Posterior cingulate gyrus (tissue), 11 donors: ENCODE results near the gene UIMC1.
"Not testable (repeated sequence)": the region's sequence is repeated elsewhere in the genome, so short reads cannot be mapped to it uniquely, and the experiment has no call there.

Experiments used
- DNase-seq, 10 donors: peaks; one replicate each; pipeline versions ENCODE4 v3.0.0 to v3.0.0-alpha.2; 2020 to 2021; ENCODE audit warnings: mixed read lengths in 3 of 10
- intact Hi-C: fragments of 100-400 bp; cut with DNase I; formaldehyde crosslinking; loops from one replicate; pipeline ENCODE4 v1.15.1; 2023

Gene UIMC1

DNA sequence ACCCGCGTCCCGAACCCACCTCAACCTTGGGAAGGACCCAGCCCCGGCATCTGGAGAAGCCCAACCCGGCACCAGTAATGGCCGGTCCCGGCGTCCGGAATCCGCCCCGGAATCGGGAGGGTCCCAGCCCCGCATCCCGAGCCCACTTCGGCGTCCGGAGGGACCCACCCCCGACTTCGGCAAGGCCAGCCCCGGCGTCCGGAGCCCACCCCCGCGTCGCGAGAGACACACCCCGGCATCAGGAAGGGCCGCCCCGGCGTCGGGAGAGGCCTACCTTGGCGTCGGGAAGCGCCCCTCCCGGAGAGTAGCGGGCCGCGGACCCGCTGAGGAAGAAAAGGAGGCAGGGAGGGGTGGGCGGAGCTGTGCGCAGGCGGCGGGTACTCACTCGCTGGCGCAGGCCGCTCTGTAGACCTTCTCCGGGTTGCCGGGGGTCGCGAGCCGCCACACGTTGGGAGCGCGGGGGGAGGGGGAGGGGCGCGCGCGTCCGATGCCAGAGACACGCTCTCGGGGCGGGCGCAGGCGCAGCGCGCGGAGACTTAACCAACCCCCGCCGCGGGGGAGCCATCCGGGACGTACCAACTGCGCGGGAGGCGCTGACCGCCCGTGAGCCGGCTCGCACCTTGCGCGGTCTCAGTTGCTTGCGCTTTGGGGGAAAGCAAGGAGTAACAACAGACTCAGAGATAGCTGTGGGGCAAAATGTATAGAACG, at the start of gene UIMC1:
Gene UIMC1, minus strand, starts transcription at position 515 of the 708 bp plus-strand sequence. CDS start 24,164 bp downstream, outside the sequence.
- DNase-seq, result peak; percentile 83 to 98 (median 88)
- intact Hi-C loops, result no loop called here

DNA sequence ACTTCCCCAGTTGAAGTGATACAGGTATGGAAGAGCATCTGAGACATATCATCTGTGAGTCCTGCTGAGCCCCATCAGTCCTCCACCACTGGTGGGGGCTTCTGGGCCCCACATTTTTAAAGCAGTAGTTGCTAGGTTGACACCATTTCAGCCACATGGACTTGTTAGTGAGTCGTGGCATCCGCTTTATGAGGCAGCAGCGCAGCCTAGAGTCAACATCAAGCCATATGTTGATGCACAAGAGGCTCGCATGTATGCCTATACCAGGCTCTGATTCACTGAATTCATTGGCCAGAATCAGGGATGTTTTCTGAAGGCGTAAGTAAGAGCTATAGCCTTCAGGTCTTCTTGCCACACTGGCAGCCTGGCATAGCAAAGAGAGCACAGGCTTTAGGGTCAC, 42.7 kb upstream of the UIMC1 start:
- intact Hi-C loops, result no loop called here
- peak in 1 of 10 donors; percentile 23 for DNase-seq

DNA sequence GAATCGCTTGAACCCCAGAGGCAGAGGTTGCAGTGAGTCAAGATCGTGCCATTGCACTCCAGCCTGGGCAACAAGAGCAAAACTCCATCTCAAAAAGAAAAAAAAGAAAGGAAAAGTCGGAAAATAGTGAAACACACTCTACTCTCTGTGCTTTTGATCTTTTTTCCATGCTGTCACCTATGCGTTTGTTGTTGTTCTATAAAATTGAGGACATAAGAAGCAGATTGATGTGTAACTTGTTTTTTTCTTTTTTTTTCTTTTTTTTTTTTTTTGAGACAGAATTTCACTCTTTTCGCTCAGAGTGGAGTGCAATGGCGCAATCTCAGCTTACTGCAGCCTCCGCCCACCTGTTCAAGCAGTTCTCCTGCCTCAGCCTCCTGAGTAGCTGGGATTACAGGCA, 42.0 kb upstream of the UIMC1 start:
- DNase-seq, intact Hi-C loops: not testable (repeated sequence)

DNA sequence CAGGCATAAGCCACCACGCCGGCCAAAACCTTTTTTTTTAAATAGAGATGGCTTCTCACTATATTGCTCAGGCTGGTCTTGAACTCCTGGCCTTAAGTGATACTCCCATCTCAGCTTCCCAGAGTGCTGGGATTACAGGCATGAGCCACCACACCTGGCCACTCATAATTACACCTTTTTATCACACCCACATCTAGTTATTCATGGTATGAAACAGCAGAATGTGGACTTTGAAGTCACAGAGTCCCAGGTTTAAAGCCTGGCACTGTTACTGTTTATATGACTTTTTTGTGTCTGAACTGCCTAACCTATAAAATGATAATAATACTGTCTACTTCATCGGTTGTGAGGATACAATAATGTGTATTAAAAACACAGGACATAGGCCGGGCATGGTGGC, 39.1 kb upstream of the UIMC1 start:
- intact Hi-C loops, result no loop called here
- DNase-seq, result no peak

DNA sequence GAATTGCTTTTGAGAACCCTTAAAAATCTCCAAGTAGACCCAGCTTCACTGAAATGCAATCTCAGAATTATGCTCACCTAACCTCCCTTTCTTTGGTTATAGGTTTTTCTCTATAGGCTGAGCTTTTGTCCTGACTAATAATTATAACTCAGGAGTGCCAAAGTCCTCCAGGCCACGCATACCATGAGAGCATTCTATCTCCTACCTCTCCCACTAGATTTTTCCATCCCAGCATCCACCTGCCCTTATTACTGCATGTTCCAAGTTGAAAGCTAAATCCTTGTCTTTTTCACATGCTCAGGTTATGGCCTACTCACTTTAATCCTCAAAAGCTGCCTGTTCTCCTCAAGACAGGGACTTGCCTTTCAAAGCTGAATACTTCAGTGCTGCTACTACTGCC, 38.1 kb upstream of the UIMC1 start:
- intact Hi-C loops, result no loop called here
- no peak for DNase-seq

DNA sequence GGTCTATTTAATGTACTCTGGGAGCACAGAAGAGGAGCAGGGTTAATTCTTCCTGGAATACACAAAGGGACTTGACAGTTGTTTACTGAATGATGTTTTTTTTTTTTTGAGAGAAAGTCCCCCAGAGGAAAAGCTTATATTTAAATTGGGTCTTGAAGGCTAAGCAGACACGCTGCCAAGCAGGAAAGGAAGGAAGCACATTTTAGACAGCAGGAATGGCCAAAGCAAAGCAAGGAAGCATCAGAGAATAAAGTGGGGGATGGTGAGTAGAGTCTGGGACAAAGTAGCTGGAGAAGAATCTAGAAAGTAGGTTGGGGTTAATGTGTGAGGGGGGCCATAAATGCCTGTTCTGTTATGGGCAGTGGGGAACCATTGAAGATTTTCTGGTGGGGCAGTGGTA, 37.4 kb upstream of the UIMC1 start:
- DNase-seq, result no peak
- intact Hi-C loops, result no loop called here

DNA sequence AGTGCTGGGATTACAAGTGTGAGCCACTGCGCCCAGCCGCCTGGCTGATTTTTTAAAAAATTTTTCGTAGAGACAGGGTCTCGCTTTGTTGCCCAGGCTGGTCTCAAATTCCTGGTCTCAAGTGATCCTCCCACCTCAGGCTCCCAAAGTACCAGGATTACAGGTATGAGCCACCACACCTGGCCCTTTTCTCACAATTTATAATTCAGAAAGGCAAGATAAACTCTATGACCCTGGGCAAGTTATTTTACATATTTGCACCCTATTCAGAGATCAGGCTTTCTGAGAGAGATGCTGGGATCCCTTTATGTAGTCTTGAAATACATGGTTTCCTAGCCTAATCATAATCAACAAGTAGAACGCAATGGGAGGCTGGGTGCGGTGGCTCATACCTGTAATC, 36.5 kb upstream of the UIMC1 start:
- no peak for DNase-seq
- intact Hi-C loops, result no loop called here

DNA sequence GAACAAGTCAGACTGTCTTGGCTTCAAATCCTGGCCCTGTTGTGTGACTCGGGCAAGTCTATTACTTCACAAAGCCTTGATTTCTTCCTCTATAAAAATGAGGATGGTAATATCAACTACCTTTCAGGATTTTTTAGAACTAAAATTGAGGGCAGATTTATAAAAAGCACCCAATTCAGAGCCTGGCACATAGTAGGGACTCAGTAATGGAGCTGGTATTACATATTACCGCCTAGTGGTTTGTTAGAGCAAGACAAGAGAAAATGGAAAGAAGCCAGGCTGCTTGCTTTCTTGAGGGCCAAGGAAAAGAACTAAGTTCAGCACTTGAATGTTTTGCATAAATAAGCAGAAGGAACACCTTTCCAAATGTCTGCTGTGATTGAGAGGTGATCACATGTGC, 35.4 kb upstream of the UIMC1 start:
- intact Hi-C loops, result no loop called here
- no peak for DNase-seq

DNA sequence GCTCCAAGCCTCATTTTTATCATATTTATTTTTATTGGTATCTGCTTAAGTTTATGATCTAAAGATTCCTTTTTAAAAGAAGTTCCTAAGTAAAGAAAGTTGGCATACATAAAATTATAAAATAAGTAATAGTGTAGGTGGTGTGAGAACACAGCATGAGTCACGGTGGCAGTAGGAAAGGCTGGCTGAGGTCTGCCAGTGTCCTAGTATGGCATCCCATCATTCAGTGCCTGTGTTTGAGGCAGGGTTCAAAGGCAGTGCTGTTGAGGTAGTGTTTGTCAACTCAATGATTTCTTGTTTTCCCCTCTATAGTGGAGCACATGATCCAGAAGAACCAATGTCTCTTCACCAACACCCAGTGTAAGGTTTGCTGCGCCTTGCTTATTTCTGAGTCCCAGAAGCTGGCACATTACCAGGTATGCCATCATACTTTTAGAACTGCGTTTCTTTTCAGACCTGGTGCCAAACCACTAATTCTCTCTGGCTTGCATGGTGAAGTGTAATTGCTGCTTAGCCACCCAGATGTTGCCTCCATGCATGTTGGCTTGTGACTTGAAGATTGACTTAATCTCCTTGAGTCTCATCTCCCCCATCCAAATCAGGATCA, 34.3 kb upstream of the UIMC1 start:
- intact Hi-C loops, result no loop called here
- DNase-seq, result peak in 4 of 10 donors; percentile 9 to 87 (median 28)

DNA sequence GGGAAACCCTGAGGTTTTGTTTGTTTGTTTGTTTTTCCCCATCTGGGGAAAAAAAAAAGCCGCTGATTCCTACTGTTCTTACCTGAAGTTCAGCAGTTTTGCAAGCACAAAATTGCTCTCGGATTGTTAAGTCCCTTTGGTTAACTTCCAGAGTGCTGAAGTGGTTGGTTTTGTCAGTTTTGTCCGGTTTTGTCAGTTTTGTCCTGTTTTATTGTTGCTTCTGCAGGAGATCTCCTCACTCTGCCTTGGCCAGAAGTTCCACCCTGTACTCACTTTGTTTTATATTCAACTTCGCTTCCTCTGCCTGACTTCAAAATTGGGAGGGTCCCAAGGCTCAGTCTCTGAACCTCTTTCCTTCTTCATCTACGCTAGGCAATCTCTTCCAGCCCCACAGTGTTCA, 30.3 kb upstream of the UIMC1 start:
- intact Hi-C loops, result no loop called here
- no peak for DNase-seq

DNA sequence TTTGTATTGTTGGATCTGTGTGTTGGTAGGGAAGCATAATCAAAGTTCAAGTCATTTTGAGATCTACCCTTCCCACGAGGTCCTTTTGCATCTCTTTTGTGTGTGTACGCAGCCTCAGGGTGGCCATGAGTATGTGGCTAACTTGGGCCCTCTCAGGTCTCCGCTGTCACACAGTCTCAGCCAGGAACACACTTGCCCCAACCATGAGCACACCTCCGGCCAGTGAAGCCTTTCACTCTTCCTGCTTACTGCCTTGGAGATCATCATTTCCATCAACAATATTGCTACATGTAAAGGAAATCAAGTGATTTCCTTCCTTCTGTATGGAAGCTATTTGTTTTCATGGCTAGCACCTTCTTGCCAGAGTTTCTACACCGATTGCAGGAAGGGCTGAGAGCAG, 29.9 kb upstream of the UIMC1 start:
- intact Hi-C loops, result no loop called here
- no peak for DNase-seq

DNA sequence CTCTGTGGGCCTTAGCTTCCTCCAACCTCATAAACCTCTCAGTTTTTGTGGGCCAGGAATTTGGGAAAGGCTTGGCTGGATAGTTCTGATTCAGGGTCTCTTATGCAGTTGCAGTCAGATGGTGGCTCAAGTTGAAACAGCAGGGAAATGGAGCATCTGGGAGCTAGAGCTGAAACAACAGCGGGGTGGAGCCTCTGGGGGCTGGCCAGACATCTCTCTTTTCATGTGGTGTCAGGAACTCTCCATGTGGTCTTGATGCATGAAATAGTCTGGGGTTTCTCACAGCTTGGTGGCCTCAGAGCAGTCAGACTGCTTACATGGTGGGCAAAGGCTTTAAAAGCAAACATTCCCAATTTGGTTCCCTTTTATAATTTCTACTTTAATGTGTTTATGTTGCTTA, 29.4 kb upstream of the UIMC1 start:
- no peak for DNase-seq
- intact Hi-C loops, result no loop called here

DNA sequence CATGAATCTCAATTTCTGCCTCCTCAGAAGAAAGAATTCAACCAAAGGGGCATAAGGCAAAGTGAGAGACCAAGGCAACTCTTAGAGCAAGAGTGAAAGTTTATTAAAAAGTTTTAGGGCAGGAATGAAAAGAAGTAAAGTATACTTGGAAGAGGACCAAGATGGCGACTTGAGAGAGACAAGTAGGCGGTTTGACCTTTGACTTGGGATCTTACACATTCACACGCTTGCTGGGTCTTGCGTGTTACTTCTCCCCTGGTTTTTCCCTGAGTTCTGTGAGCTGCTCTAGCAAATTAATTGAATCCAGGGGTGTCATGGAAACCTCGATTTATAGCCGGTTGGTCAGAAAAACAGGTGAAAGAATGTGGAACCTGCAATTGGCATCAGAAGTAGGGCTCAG, 22.9 kb upstream of the UIMC1 start:
- no peak for DNase-seq
- intact Hi-C loops, result no loop called here

DNA sequence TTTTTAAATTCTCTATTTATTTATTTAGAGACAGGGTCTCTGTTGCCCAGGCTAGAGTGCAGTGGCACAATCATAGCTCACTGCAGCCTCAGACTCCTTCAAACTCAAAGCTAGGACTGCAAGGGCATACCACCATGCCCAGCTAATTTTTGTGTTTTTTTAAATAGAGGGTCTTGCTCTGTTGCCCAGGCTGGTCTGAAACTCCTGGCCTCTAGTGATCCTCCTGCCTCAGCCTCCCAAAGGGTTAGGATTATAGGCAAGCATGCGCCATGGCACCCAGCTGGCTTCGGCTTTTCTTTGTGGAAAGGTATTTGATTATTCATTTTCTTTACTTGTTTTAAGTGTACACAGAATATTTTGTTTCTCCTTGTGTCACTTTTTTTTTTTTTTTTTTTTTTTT, 21.1 kb upstream of the UIMC1 start:
- no peak for DNase-seq
- intact Hi-C loops, result no loop called here

DNA sequence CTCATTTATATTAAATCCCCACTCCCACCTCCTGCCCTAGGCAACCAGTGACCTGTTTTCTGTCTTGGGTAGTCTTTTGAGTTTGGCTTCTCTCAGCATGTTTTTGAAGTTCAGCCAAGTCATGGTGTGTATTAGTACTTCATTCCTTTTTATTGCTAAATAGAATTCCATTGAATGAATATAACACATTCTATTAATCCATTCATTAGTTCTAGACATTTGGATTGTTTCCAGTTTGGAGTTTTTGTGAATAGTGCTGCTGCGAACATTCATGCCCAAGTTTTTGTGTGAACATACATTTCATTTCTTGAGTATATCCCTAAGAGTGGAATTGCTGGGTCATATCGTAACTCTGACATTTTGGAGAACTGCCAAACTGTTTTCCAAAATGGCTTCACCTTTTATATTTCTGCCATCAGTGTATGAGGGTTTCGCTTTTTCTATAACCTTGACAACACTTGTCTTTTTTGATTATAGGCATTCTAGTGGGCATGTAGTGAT, 18.6 kb upstream of the UIMC1 start:
- intact Hi-C loops, result no loop called here
- no peak for DNase-seq

DNA sequence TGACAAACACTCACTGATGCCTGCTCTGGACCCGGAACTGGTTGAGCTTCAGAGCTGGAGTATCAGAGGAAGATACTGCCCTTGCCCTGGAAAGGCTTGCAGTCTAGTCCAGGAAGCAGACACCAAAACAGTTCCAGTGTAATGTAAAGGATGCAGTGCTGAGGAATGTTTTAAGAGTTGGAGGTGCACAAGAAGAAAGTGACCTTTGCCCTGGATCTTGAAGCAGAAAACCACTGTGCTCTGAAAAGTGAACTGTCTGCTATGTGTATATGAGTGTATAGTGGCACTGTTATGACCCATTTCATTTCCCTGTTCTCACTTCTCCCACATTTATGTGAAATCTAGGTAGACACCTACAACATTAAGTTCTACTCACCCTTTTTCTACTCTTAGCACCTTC, 18.0 kb upstream of the UIMC1 start:
- intact Hi-C loops, result no loop called here

DNA sequence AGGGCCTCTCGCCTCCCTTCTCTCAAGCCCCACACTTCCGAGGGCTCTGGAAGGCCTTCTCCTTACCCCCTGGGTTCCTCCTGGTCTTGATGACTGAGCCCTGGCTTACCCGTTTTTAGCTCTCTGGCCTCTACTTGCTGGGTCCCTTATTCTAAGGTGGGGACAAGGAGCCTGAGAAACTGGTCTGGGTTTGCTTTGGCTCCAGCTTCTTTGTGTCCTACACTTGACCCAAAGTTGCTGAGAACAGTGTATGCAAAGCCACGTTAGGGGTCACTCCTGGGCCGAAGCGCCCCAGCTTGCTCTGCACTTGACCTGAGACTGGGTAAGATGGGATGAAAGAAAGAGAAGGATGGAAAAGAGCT, 16.7 kb upstream of the UIMC1 start:
- no peak for DNase-seq
- intact Hi-C loops, result no loop called here

More for the DNA sequence above, 18.0 kb upstream of the UIMC1 start:
- no peak for DNase-seq

DNA sequence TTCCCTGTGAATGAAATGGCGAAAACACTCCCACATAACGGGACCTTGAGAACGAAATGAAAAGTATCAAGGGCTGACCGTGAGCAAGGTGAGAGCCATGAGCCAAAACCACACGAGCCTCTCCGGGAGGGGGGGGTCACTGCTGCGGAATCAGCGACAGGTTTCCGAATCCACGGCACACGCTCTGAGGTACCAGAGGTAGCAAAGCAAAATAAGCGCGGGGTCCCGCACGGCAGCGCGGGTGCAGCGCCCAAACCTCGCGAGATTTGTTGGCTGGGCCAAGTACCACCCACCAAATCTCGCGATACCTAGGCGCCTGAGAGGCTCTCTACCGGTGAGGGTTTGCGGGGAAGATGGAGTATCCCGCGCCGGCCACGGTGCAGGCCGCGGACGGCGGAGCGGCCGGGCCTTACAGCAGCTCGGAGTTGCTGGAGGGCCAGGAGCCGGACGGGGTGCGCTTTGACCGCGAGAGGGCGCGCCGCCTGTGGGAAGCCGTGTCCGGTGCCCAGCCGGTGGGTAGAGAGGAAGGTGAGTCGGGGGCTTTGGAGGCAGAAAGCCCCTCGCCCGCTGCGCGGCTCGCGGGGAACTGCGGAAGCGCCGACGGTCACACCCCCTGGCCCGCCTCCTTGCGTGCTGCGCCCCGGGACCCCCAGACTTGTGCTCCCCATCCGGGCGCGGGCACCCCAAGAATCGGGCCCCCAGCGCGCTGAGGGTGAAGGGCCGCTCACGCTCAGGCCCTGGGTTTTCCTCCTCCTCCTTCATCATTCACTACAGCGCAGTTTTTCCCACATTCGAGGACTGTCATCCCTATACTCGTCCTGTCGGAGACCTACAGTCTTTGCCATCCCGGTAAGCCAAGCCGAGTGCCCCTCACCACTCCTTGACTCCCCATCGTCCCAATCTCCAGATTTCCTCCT, 16.1 kb upstream of the UIMC1 start, which contains the start of gene ZNF346:
Gene ZNF346, plus strand, starts transcription at position 311 of the 917 bp plus-strand sequence. Its CDS starts 43 bp downstream, at position 354.
- intact Hi-C loops, result no loop called here
- DNase-seq, result peak; percentile 77 to 98 (median 88)

DNA sequence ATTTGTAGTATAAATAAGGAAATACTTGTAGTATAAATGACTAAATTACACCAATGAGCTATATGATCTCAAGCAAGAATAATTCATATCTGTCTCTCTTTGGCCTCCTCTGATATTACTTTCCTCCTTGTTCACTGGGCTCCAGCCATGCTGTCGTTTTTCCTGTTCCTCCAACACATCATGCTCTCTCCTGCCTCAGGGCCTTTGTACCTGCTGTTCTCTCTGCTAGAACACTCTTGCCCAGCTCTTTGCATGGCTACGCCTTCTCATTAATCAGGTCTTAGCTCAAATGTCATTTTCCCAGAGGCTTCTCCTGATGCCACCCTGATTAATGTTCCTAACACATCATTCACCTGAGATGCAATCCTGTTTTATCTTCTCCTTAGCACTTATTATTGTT, 13.5 kb upstream of the UIMC1 start:
- intact Hi-C loops, result no loop called here
- no peak for DNase-seq

DNA sequence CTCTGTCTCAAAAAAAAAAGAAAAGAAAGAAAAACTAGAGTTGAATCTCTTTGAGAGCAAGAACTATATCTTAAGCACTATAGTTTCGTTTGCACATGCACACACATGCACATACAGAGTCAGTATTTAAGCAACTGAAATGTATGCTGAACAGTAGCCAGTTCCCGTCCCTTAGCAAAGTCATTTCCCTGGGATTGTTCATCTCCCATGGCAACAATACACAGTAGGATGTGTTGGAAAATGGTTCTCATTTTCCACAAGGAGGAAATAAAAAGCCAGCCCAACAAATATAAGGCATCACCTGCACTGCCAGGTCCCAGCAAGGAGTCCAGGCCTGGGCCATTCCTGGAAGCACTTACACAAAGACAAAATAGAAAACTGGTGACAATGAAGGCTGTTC, 11.8 kb upstream of the UIMC1 start:
- DNase-seq, result no peak
- intact Hi-C loops, result no loop called here

DNA sequence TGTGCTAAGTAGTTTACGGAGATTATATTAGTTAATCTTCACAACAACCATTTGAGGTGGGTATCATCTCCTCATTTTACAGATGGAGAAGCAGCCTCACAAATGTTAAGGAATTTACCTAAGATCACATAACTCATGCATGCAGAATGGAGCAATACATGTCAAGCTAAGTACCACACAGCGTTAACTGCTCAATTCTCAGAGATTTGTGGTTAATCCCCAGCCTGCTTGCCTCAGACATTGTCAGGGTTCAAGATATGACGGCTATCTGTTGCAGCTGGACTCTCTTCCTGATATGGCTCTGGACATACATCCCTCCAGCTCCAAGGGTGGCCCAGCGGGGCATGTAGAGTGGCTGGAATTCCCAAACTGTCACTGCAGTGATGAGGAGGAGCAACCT, 8.6 kb upstream of the UIMC1 start:
- DNase-seq, result no peak
- intact Hi-C loops, result no loop called here
